ENCODE results near the gene EHBP1.

The EHBP1 gene

DNA sequence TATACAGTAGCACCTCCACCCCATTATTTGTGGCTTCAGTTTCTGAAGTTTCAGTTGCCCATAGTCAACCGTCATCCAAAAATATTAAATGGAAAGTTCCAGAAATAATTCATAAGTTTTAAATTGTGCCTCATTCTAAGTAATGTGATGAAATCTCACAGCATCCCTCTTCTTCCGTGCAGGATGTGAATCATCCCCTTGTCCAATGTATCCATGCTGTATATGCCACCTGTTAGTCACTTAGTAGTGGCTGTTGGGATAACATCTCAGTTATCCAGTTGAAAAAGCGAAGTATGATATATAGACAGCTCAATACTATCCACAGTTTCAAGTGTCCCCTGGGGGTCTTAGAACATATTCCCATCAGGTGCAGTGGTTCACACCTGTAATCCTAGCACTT, 226.0 kb downstream of the EHBP1 start:
- no peak overlapping the region for H3K4me3 ChIP-seq (ENCODE audit: low read length, poor library complexity, severe bottlenecking)
- TF ChIP-seq EZH2phosphoT487 (IDR thresholded peaks at IDR 0.05; ENCODE audit: borderline replicate concordance), result no peak
- TF ChIP-seq, protein P1, sequence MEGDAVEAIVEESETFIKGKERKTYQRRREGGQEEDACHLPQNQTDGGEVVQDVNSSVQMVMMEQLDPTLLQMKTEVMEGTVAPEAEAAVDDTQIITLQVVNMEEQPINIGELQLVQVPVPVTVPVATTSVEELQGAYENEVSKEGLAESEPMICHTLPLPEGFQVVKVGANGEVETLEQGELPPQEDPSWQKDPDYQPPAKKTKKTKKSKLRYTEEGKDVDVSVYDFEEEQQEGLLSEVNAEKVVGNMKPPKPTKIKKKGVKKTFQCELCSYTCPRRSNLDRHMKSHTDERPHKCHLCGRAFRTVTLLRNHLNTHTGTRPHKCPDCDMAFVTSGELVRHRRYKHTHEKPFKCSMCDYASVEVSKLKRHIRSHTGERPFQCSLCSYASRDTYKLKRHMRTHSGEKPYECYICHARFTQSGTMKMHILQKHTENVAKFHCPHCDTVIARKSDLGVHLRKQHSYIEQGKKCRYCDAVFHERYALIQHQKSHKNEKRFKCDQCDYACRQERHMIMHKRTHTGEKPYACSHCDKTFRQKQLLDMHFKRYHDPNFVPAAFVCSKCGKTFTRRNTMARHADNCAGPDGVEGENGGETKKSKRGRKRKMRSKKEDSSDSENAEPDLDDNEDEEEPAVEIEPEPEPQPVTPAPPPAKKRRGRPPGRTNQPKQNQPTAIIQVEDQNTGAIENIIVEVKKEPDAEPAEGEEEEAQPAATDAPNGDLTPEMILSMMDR (conservative IDR thresholded peaks at IDR 0.05; ENCODE audit: low read length), result no peak

DNA sequence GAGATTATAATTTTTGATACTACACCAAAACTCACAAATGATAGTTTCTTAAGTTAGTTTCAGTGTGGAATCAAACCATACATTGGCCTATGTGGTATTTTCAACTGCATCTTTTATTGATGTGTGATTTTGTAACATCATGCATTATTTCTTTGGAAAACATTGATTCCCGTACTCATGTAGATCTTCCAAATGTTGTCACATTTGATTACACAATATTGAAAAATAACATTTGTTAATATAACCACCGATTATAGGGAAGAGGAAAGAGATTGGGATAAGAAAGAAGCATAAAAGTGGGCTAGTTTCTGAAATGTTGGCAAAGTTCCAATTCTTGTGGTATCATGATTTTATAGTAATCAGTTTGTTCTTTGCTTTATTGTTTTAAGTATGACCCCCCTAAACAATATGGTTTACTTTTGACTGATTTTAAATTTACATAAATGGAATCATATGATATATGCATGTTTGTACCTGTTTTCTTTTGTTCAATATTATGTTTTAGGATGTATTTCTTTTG, 227.9 kb downstream of the EHBP1 start:
- Histone ChIP-seq H2AFZ (ENCODE audit: low read length) (no peak overlapping the region), H3K9ac (ENCODE audit: low read depth, low read length, poor library complexity, severe bottlenecking) (no peak overlapping the region), H3K27me3 (ENCODE audit: insufficient read depth, low read length, poor library complexity, severe bottlenecking) (no peaks in the 10 kb centered on the region), H3F3A (ENCODE audit: low read depth) (no peaks in the 10 kb centered on the region), H3K9me3 (ENCODE audit: insufficient read depth, low read depth, low read length) (no peaks in the 10 kb centered on the region), H3K4me1 (ENCODE audit: insufficient read depth, low read length, poor library complexity, severe bottlenecking) (peaks cover 5% of the 10 kb centered on the region), H3K4me3 (ENCODE audit: low read length, poor library complexity, severe bottlenecking) (no peak overlapping the region), H4K20me1 (ENCODE audit: insufficient read depth, low read length, poor library complexity, severe bottlenecking) (no peaks in the 10 kb centered on the region), H3K9me2 (replicated peaks; ENCODE audit: low read depth, low read length) (no peaks in the 10 kb centered on the region), H3K79me2 (ENCODE audit: insufficient read depth, low read length) (no peaks in the 10 kb centered on the region), H3K4me2 (ENCODE audit: low read depth, low read length, poor library complexity, severe bottlenecking) (no peak overlapping the region), H3K36me3 (ENCODE audit: insufficient read depth, low read length) (no peaks in the 10 kb centered on the region)
- no peak for TF ChIP-seq EZH2phosphoT487 (IDR thresholded peaks at IDR 0.05; ENCODE audit: borderline replicate concordance)
- TF ChIP-seq, protein P1 (conservative IDR thresholded peaks at IDR 0.05; ENCODE audit: low read length), result no peak

More for the DNA sequence above, 226.0 kb downstream of the EHBP1 start:
- no peaks in the 10 kb centered on the region for H4K20me1 ChIP-seq (ENCODE audit: insufficient read depth, low read length, poor library complexity, severe bottlenecking)
- H3K79me2 ChIP-seq (ENCODE audit: insufficient read depth, low read length), result no peaks in the 10 kb centered on the region
- no peaks in the 10 kb centered on the region for H3K9me3 ChIP-seq (ENCODE audit: insufficient read depth, low read depth, low read length)
- H3K27me3 ChIP-seq (ENCODE audit: insufficient read depth, low read length, poor library complexity, severe bottlenecking), result no peaks in the 10 kb centered on the region
- H3F3A ChIP-seq (ENCODE audit: low read depth), result no peaks in the 10 kb centered on the region
- peaks cover 13% of the 10 kb centered on the region for H3K4me1 ChIP-seq (ENCODE audit: insufficient read depth, low read length, poor library complexity, severe bottlenecking)
- no peaks in the 10 kb centered on the region for H3K9me2 ChIP-seq (replicated peaks; ENCODE audit: low read depth, low read length)
- H2AFZ ChIP-seq (ENCODE audit: low read length), result no peak overlapping the region
- H3K36me3 ChIP-seq (ENCODE audit: insufficient read depth, low read length), result no peaks in the 10 kb centered on the region
- H3K4me2 ChIP-seq (ENCODE audit: low read depth, low read length, poor library complexity, severe bottlenecking), result no peak overlapping the region
- H3K9ac ChIP-seq (ENCODE audit: low read depth, low read length, poor library complexity, severe bottlenecking), result no peak overlapping the region

DNA sequence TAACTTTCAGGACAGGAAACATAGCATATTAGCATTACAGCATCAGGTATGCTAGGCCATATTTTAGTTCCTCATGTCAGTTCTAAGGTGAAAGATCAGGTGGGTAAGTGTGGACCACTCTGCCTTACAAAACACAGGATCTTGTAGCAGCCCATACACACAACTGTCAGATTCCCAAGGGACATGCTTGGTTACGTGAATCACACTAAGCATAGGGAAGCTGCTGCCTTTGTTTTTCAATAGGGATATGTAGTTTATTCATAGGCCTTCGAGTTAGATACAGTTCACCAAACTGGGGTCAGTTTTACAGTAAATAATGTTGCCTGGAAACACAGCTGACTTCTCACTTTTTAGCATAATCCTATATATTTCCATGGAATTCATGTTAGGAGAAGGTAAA, 229.0 kb downstream of the EHBP1 start:
- H3K27me3 ChIP-seq (ENCODE audit: insufficient read depth, low read length, poor library complexity, severe bottlenecking), result no peaks in the 10 kb centered on the region
- no peak overlapping the region for H2AFZ ChIP-seq (ENCODE audit: low read length)
- H3K9me2 ChIP-seq (replicated peaks; ENCODE audit: low read depth, low read length), result no peaks in the 10 kb centered on the region
- no peaks in the 10 kb centered on the region for H3K4me1 ChIP-seq (ENCODE audit: insufficient read depth, low read length, poor library complexity, severe bottlenecking)
- H3K9me3 ChIP-seq (ENCODE audit: insufficient read depth, low read depth, low read length), result no peaks in the 10 kb centered on the region
- H3K79me2 ChIP-seq (ENCODE audit: insufficient read depth, low read length), result no peaks in the 10 kb centered on the region
- no peak overlapping the region for H3K9ac ChIP-seq (ENCODE audit: low read depth, low read length, poor library complexity, severe bottlenecking)
- no peaks in the 10 kb centered on the region for H3K36me3 ChIP-seq (ENCODE audit: insufficient read depth, low read length)
- H3K4me2 ChIP-seq (ENCODE audit: low read depth, low read length, poor library complexity, severe bottlenecking), result no peak overlapping the region
- H4K20me1 ChIP-seq (ENCODE audit: insufficient read depth, low read length, poor library complexity, severe bottlenecking), result no peaks in the 10 kb centered on the region
- no peak overlapping the region for H3K4me3 ChIP-seq (ENCODE audit: low read length, poor library complexity, severe bottlenecking)
- no peak for TF ChIP-seq EZH2phosphoT487 (IDR thresholded peaks at IDR 0.05; ENCODE audit: borderline replicate concordance)
- TF ChIP-seq, protein P1 (conservative IDR thresholded peaks at IDR 0.05; ENCODE audit: low read length), result no peak
- H3F3A ChIP-seq (ENCODE audit: low read depth), result no peaks in the 10 kb centered on the region
